DOHH2 (cell line): ENCODE results near the gene NSDHL.

ENCODE experiments used
- H3F3A ChIP-seq: fragments of 200-600 bp; sonication (generic), shearing (Covaris generic); 2 replicates; pipeline ENCODE4 v1.6.0; 2016; ENCODE audit warnings: antibody characterized with exemption, mild to moderate bottlenecking; ENCODE audit not compliant: control insufficient read depth, insufficient read depth
- H3K27ac ChIP-seq: fragments of 200-600 bp; sonication (generic); 2 replicates; pipeline ENCODE4 v1.5.1; 2014; ENCODE audit warnings: low read depth, mild to moderate bottlenecking, low read length, moderate library complexity
- H3K27me3 ChIP-seq: fragments of 200-600 bp; sonication (generic); 2 replicates; pipeline ENCODE4 v1.6.1; 2014; ENCODE audit warnings: mild to moderate bottlenecking, low read length, mixed read lengths; ENCODE audit not compliant: control insufficient read depth
- H3K36me3 ChIP-seq: fragments of 200-600 bp; sonication (generic); 2 replicates; pipeline ENCODE4 v1.6.1; 2014; ENCODE audit warnings: mild to moderate bottlenecking, low read length, moderate library complexity, mixed read lengths; ENCODE audit not compliant: control insufficient read depth
- H3K4me1 ChIP-seq: fragments of 200-600 bp; sonication (generic); 2 replicates; pipeline ENCODE4 v1.6.1; 2014; ENCODE audit warnings: mild to moderate bottlenecking, low read length, mixed read lengths; ENCODE audit not compliant: control insufficient read depth
- H3K4me2 ChIP-seq: fragments of 200-600 bp; sonication (generic); 2 replicates; pipeline ENCODE4 v1.6.0; 2014; ENCODE audit warnings: mild to moderate bottlenecking, low read length, moderate library complexity
- H3K4me3 ChIP-seq: fragments of 200-600 bp; sonication (generic); 2 replicates; pipeline ENCODE4 v1.5.1; 2014; ENCODE audit warnings: mild to moderate bottlenecking, low read length, mixed read lengths
- H3K79me2 ChIP-seq: fragments of 200-600 bp; sonication (generic); 2 replicates; pipeline ENCODE4 v1.6.1; 2014; ENCODE audit warnings: mild to moderate bottlenecking, low read length, mixed read lengths; ENCODE audit not compliant: control insufficient read depth
- H3K9me2 ChIP-seq: fragments of 200-600 bp; sonication (generic); replicated peaks from 2 replicates; pipeline ENCODE4 v1.6.1; 2014; ENCODE audit warnings: mild to moderate bottlenecking, low read length, mixed read lengths; ENCODE audit not compliant: control insufficient read depth
- H3K9me3 ChIP-seq: fragments of 200-600 bp; sonication (generic); 2 replicates; pipeline ENCODE4 v1.6.1; 2014; ENCODE audit warnings: antibody characterized with exemption, low read length, mixed read lengths; ENCODE audit not compliant: control insufficient read depth, insufficient read depth
- H4K20me1 ChIP-seq: fragments of 200-600 bp; sonication (generic); 2 replicates; pipeline ENCODE4 v1.6.0; 2014; ENCODE audit warnings: low read depth, mild to moderate bottlenecking, antibody characterized with exemption, low read length, moderate library complexity; ENCODE audit not compliant: control insufficient read depth, insufficient read depth
- CTCF ChIP-seq: fragments of 200-600 bp; sonication (generic); IDR thresholded peaks from one replicate; pipeline ENCODE4 v1.5.1; 2014; ENCODE audit warnings: antibody characterized with exemption, mild to moderate bottlenecking, low read depth, low read length; ENCODE audit not compliant: poor library complexity, severe bottlenecking
- EZH2phosphoT487 ChIP-seq: fragments of 200-600 bp; sonication (generic); IDR thresholded peaks from 2 replicates; pipeline ENCODE4 v1.6.1; 2017; ENCODE audit warnings: borderline replicate concordance, mild to moderate bottlenecking, antibody characterized with exemption, low read length, moderate library complexity, mixed read lengths

The NSDHL gene

GRCh38 chrX:152869972-152870371 is 39.1 kb downstream of the NSDHL start:
- Histone ChIP-seq H3F3A (no peaks in the 10 kb centered on the region), H3K4me2 (no peak overlapping the region), H3K9me2 (no peaks in the 10 kb centered on the region), H3K36me3 (peaks cover 14% of the 10 kb centered on the region; the same call in 1 of the 2 replicates), H3K4me1 (no peaks in the 10 kb centered on the region), H3K27ac (no peak overlapping the region), H3K9me3 (no peaks in the 10 kb centered on the region), H4K20me1 (no peaks in the 10 kb centered on the region), H3K79me2 (no peaks in the 10 kb centered on the region), H3K4me3 (no peak overlapping the region), H3K27me3 (no peaks in the 10 kb centered on the region)
- TF ChIP-seq CTCF (no peak), EZH2phosphoT487 (no peak)

GRCh38 chrX:152871260-152871659 is 40.4 kb downstream of the NSDHL start:
- H3K36me3 ChIP-seq, result peaks cover 12% of the 10 kb centered on the region; the same call in 1 of the 2 replicates
- no peak overlapping the region for H3K4me3 ChIP-seq
- no peak for TF ChIP-seq EZH2phosphoT487
- no peak for TF ChIP-seq CTCF
- H3K4me1 ChIP-seq, result no peaks in the 10 kb centered on the region
- no peaks in the 10 kb centered on the region for H3K27me3 ChIP-seq
- H3F3A ChIP-seq, result no peaks in the 10 kb centered on the region
- no peaks in the 10 kb centered on the region for H3K9me3 ChIP-seq
- H3K79me2 ChIP-seq, result no peaks in the 10 kb centered on the region
- H4K20me1 ChIP-seq, result no peaks in the 10 kb centered on the region
- H3K9me2 ChIP-seq, result no peaks in the 10 kb centered on the region
- no peak overlapping the region for H3K4me2 ChIP-seq
- no peak overlapping the region for H3K27ac ChIP-seq

GRCh38 chrX:152872522-152872921 is 41.7 kb downstream of the NSDHL start:
- Histone ChIP-seq H3K36me3 (peaks cover 10% of the 10 kb centered on the region; the same call in 1 of the 2 replicates), H3K27me3 (no peaks in the 10 kb centered on the region), H3K9me3 (no peaks in the 10 kb centered on the region), H3K9me2 (no peaks in the 10 kb centered on the region), H3K4me1 (no peaks in the 10 kb centered on the region), H3F3A (no peaks in the 10 kb centered on the region), H3K79me2 (no peaks in the 10 kb centered on the region), H4K20me1 (no peaks in the 10 kb centered on the region), H3K4me2 (no peak overlapping the region), H3K27ac (no peak overlapping the region), H3K4me3 (no peak overlapping the region)
- TF ChIP-seq EZH2phosphoT487, result no peak
- no peak for TF ChIP-seq CTCF
